Heart right ventricle (tissue), 16 donors: ENCODE data around the gene DEXI. TPM values are rescaled to one million over a fixed set of nuclear protein-coding genes. Genes with fewer than 3 reads are reported as not detected.
A peak's percentile ranks its signal among the peaks of the same experiment; 100 is the strongest.

Experiments used
- ATAC-seq, 8 donors: fragments of 200-7000 bp; cut with Tn5 transposase; one replicate each; pipeline ENCODE4 v1.9.1; 2020; ENCODE audit warnings: mild to moderate bottlenecking in 8 of 8, moderate library complexity in 8 of 8, moderate number of reproducible peaks in 1 of 8
- DNase-seq, 2 donors: peaks; one replicate each; pipeline ENCODE4 v3.0.0-alpha.2; 2020
- H3K27ac ChIP-seq, 10 donors: fragments of 200-600 bp; sonication (generic) in 2 of 10; one replicate each; pipeline versions ENCODE4 v1.5.0 to v1.8.0; 2020 to 2022; ENCODE audit warnings: mild to moderate bottlenecking in 3 of 10
- H3K27me3 ChIP-seq, 7 donors: fragments of 200-600 bp; one replicate each; pipeline ENCODE4 v1.8.0; 2021 to 2022; ENCODE audit warnings: mild to moderate bottlenecking in 2 of 7
- H3K36me3 ChIP-seq, 9 donors: fragments of 200-600 bp; sonication (generic) in 1 of 9; one replicate each; pipeline versions ENCODE4 v1.5.0 to v1.8.0; 2020 to 2022; ENCODE audit warnings: mild to moderate bottlenecking in 2 of 9
- H3K4me1 ChIP-seq, 9 donors: fragments of 200-600 bp; sonication (generic) in 1 of 9; one replicate each; pipeline versions ENCODE4 v1.5.0 to v1.8.0; 2020 to 2022; ENCODE audit warnings: mild to moderate bottlenecking in 4 of 9
- H3K4me3 ChIP-seq, 10 donors: fragments of 200-600 bp; sonication (generic) in 2 of 10; one replicate each; pipeline versions ENCODE4 v1.5.0 to v1.8.0; 2020 to 2022; ENCODE audit warnings: mild to moderate bottlenecking in 7 of 10, moderate library complexity in 2 of 10
- H3K9me3 ChIP-seq, 11 donors: fragments of 200-600 bp in 10 of 11; sonication (generic) in 2 of 11; one replicate each; pipeline versions ENCODE4 v1.5.0 to v1.8.0; 2013 to 2022; ENCODE audit warnings: mild to moderate bottlenecking in 2 of 11, control low read depth in 1 of 11, moderate library complexity in 1 of 11
- WGBS, 2 donors: extraction: QIAGEN DNeasy Blood & Tissue Kit; methylation state at CpG; one replicate each; pipeline ENCODE4 v1.1.7; 2013; ENCODE audit warnings: inconsistent platforms in 1 of 2; 5-methylcytosine and 5-hydroxymethylcytosine counted together
- intact Hi-C, 10 donors: fragments of 100-400 bp; cut with DNase I; formaldehyde crosslinking; loops; one replicate each; pipeline versions ENCODE4 v1.11.1 to v1.14.2; 2022
- polyA plus RNA-seq, 2 donors: library from polyadenylated mRNA; stranded (reverse); fragments of 200-250 nt; gene quantifications; one replicate each; pipeline ENCODE4 v1.2.3, GENCODE V29; 2013
- total RNA-seq, 10 donors: library from RNA; stranded (reverse); fragmentation: NEBNext Ultra II Directional in 3 of 10; extraction: Animal tissue kit (Norgen Biotek cat#: 25700) in 3 of 10; gene quantifications; one replicate each; pipeline versions ENCODE4 v1.2.1 to v1.2.4, GENCODE V29; 2021 to 2023
- TF ChIP-seq, protein P1 (sequence below), 9 donors: fragments of 200-600 bp; sonication (generic) in 2 of 9; IDR thresholded peaks; one replicate each; pipeline versions ENCODE4 v1.5.0 to v1.8.0; 2021 to 2022; ENCODE audit warnings: antibody characterized with exemption in 9 of 9, mild to moderate bottlenecking in 5 of 9, moderate library complexity in 1 of 9
- donor health status: Arrhythmogenic right ventricular cardiomyopathy.
- donor health status: ischemic (EF 13 %, LVEDD 7.1; RV severe dilation, severe dysfunction).
- donor health status: healthy with polysubstance abuse.
- donor health status: DM: no; HTN: yes; CAD: no.
- donor health status: DM: no; HTN: no; CAD: no.
- donor health status: ischemic (EF 25% LVEDD 6.9; RV normal size, moderate dysfunction).
- donor health status: ischemic (EF 25% LVEDD 5.7; RV mildly dilated, moderate dysfunction).
- donor health status: healthy.
- donor health status: DM: yes; HTN: yes; CAD: no.
- donor health status: Ischemic cardiomyopathy.
- donor health status: ischemic (EF 35%, LVEDD 5.7; RV mildly dilated, moderate dysfunction).
- donor health status: nonischemic (EF 11% LVEDD 7.7; RV severe dilation, severe dysfunction).
- donor health status: DM: yes; HTN: yes; CAD: no.
- donor health status: PGD.
- donor health status: ischemic (EF 29% LVEDD 5.4; RV normal size, mild dysfunction).
- donor health status: nonischemic (EF 23%, LVEDD 6.1; RV moderate dilation, normal function).

Gene DEXI
- total and polyA plus RNA-seq, 12 donors, result 68.8 to 109 (median 88.5) TPM

DNA sequence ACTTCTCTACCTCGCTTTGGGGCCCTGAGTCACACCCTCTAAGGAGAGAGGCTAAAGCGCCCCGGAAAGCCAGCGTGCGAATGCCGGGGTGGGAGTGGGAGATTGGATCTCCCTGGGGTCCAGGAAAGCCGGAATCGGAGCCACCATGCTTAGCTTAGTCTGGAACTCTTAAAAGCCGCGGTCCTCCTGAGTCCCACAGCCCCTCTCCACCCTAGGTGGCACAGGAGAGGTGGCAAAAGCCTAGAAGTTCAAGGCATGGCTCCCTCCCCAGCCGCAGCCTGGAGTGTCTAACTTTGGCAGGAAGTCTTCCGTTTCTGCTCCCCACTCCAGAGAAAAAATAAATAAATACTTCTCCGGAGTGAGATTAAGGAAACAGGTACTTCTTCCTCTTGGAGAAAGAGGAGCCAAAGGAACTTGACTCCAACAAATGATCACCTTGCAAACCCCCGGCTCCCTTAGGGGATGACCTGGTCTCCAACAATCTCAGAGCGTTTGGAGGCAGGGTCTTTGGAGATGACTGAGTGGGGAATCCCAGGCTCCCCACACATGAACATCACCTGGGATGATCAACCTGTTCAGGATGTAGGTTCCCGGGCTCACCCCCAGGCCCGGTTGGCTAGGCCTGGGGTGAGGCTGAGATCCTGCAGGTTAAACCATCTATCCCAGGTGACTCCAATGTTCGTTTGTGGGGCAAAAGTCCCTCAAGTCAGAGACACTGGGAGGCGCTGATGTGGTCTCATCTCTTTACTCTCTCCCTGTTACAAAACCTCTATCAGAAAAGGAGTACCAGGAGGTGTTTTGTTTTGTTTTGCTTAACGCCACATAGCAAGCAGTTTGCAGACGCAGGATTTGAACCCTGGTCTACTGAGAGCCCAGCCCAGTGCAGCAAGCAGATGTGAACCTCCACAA, 62.3 kb downstream of the DEXI start:
- TF ChIP-seq, protein P1, sequence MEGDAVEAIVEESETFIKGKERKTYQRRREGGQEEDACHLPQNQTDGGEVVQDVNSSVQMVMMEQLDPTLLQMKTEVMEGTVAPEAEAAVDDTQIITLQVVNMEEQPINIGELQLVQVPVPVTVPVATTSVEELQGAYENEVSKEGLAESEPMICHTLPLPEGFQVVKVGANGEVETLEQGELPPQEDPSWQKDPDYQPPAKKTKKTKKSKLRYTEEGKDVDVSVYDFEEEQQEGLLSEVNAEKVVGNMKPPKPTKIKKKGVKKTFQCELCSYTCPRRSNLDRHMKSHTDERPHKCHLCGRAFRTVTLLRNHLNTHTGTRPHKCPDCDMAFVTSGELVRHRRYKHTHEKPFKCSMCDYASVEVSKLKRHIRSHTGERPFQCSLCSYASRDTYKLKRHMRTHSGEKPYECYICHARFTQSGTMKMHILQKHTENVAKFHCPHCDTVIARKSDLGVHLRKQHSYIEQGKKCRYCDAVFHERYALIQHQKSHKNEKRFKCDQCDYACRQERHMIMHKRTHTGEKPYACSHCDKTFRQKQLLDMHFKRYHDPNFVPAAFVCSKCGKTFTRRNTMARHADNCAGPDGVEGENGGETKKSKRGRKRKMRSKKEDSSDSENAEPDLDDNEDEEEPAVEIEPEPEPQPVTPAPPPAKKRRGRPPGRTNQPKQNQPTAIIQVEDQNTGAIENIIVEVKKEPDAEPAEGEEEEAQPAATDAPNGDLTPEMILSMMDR (IDR thresholded peaks at IDR 0.05), result no peak
- H3K27ac ChIP-seq, result peak overlapping the region; percentile 46 to 88 (median 78)
- 41 to 45% methylated on average over 21 of the region's 21 CpGs for WGBS, 2 donors
- intact Hi-C loops, result loop anchor here in 3 of 10 donors (5.0 to 10.0 kb wide), 3 partner anchors 37 to 105 kb away; no protein-coding TSS in a partner anchor
- DNase-seq (no peak), ATAC-seq (peak in 3 of 8 donors; percentile 23 to 29 (median 24))
- no peaks in the 10 kb centered on the region for H3K9me3 ChIP-seq
- H3K27me3 ChIP-seq, result peaks cover 0 to 30% (median 20%) of the 10 kb centered on the region in 7 donors
- peak overlapping the region; percentile 26 to 80 (median 72) for H3K4me3 ChIP-seq
- H3K4me1 ChIP-seq, result peaks cover 4 to 90% (median 22%) of the 10 kb centered on the region in 9 donors
- peaks cover 0 to 23% (median 0%) of the 10 kb centered on the region in 9 donors for H3K36me3 ChIP-seq

Other genes with a start within 250 kb of the DEXI start
- under 1 TPM in 2 of 10 donors, not detected in 8; 0.59 to 0.69 TPM for gene TEKT5, start 247.5 kb downstream of the DEXI start, total RNA-seq
- not detected for gene TEKT5, start 247.5 kb downstream of the DEXI start, polyA plus RNA-seq
- gene NUBP1, start 198.6 kb downstream of the DEXI start, total RNA-seq, result 10 to 100 TPM; 44.1 to 57.1 (median 50.3) TPM
- 10 to 100 TPM; 54.5 to 82.1 TPM for gene NUBP1, start 198.6 kb downstream of the DEXI start, polyA plus RNA-seq
- gene TVP23A, start 123.7 kb downstream of the DEXI start, total RNA-seq, result under 1 TPM in 5 of 10 donors, not detected in 5; 0.13 to 0.44 (median 0.23) TPM
- gene TVP23A, start 123.7 kb downstream of the DEXI start, polyA plus RNA-seq, result under 1 TPM; 0.04 to 0.15 TPM
- 10 to 100 TPM in 3 of 10 donors, 1 to 10 TPM in 7; 5.1 to 50.8 (median 8.7) TPM for gene CIITA, start 65.3 kb downstream of the DEXI start, total RNA-seq
- 10 to 100 TPM in 1 of 2 donors, 1 to 10 TPM in 1; 2.1 to 25.3 TPM for gene CIITA, start 65.3 kb downstream of the DEXI start, polyA plus RNA-seq
- 10 to 100 TPM; 17.2 to 30.8 (median 23.2) TPM for gene CLEC16A, start 2.1 kb upstream of the DEXI start, total RNA-seq
- gene CLEC16A, start 2.1 kb upstream of the DEXI start, polyA plus RNA-seq, result 10 to 100 TPM; 12.1 to 16.7 TPM